SU-DHL-6 (cell line): Measurements from ENCODE around the gene TPH1.

Source experiments
- CTCF ChIP-seq: fragments of 200-600 bp; sonication (generic); IDR thresholded peaks from one replicate; pipeline ENCODE4 v1.5.1; 2017; ENCODE audit warnings: antibody characterized with exemption, mild to moderate bottlenecking, low read length, moderate library complexity; ENCODE audit not compliant: insufficient read depth, poor library complexity, severe bottlenecking
- EZH2phosphoT487 ChIP-seq: fragments of 200-600 bp; sonication (generic), shearing (Covaris generic); conservative IDR thresholded peaks from 2 replicates; pipeline ENCODE4 v1.6.1; 2018; ENCODE audit warnings: mild to moderate bottlenecking, antibody characterized with exemption, low read length, moderate library complexity, mixed read lengths

DNA sequence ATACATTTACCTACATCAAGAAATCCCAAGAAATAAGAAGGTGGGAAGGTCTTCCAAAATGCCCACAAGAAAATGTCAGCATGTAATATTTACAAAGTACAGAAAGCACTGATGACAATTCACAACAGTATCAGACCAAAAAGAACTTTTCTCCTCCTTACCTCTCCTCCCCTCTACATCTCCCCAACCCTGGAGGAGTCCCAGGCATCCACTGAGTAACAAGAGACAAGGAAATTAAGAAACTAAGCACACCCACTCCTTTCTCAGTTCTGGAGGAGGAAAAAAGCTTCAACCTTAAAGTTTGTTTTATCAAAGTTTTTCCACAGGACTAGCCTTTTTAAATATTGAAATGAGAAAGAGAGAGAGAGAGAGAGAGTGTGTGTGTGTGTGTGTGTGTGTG, 31.2 kb downstream of the TPH1 start:
- no peak for TF ChIP-seq CTCF
- TF ChIP-seq EZH2phosphoT487, result no peak
